WTC11 (cell line): Measurements from ENCODE around the gene PTPRCAP. TPM values are rescaled to one million over a fixed set of nuclear protein-coding genes. Genes with fewer than 3 reads are reported as not detected.
"Not testable (repeated sequence)": the region's sequence is repeated elsewhere in the genome, so short reads cannot be mapped to it uniquely, and the experiment has no call there.

Experiments used
- ATAC-seq: fragments of 200-7000 bp; cut with Tn5 transposase; 2 replicates; pipeline ENCODE4 v1.10.0; 2021; ENCODE audit warnings: mild to moderate bottlenecking, moderate library complexity
- CTCF ChIA-PET: fragments of 300-600 bp; sonication (Branson Sonifier 250); formaldehyde crosslinking; loops from one replicate; lab custom pipeline; 2021; ENCODE audit warnings: antibody characterized with exemption; lab: Charles Lee
- POLR2A ChIA-PET: fragments of 350-600 bp; sonication (Branson Sonifier 250); formaldehyde crosslinking; loops from one replicate; lab custom pipeline; 2021; ENCODE audit warnings: antibody characterized with exemption; lab: Charles Lee
- DNase-seq: peaks from one replicate; pipeline ENCODE4 v3.0.0; 2021; ENCODE audit warnings: low spot score
- H3K27ac Mint-ChIP-seq: 2 replicates; pipeline ENCODE4 v1.8.0; 2021; ENCODE audit warnings: mixed read lengths
- H3K27me3 Mint-ChIP-seq: 2 replicates; pipeline ENCODE4 v1.8.0; 2021; ENCODE audit warnings: low read depth, mild to moderate bottlenecking, moderate library complexity, mixed read lengths
- H3K36me3 Mint-ChIP-seq: 2 replicates; pipeline ENCODE4 v1.8.0; 2021; ENCODE audit warnings: mixed read lengths
- H3K4me1 Mint-ChIP-seq: 2 replicates; pipeline ENCODE4 v1.8.0; 2022; ENCODE audit warnings: mixed read lengths
- H3K4me3 Mint-ChIP-seq: 2 replicates; pipeline ENCODE4 v1.8.0; 2021; ENCODE audit warnings: mild to moderate bottlenecking, moderate library complexity, mixed read lengths
- H3K9me3 Mint-ChIP-seq: 2 replicates; pipeline ENCODE4 v1.8.0; 2021; ENCODE audit warnings: mixed read lengths
- ATF1 ChIP-seq: sonication (generic); formaldehyde crosslinking; IDR thresholded peaks from 2 replicates; pipeline ENCODE4 v1.8.1; 2023; ENCODE audit warnings: mild to moderate bottlenecking, moderate library complexity, missing genetic modification reagents
- GRHL2 ChIP-seq: fragments of 250-450 bp; sonication (Bioruptor Pico); IDR thresholded peaks from 2 replicates; pipeline ENCODE4 v1.8.0; 2022; ENCODE audit warnings: mild to moderate bottlenecking, moderate library complexity; ENCODE audit not compliant: insufficient replicate concordance, severe bottlenecking
- HMGXB4 ChIP-seq: sonication (generic); formaldehyde crosslinking; IDR thresholded peaks from 2 replicates; pipeline ENCODE4 v1.8.1; 2023; ENCODE audit warnings: mild to moderate bottlenecking, moderate library complexity, missing genetic modification reagents
- IRF2 ChIP-seq: sonication (generic); formaldehyde crosslinking; IDR thresholded peaks from 2 replicates; pipeline ENCODE4 v1.8.0; 2022; ENCODE audit warnings: low read depth, missing genetic modification reagents, borderline replicate concordance
- JAZF1 ChIP-seq: fragments of 250-450 bp; sonication (Bioruptor Pico); IDR thresholded peaks from 2 replicates; pipeline ENCODE4 v1.9.0; 2021; ENCODE audit warnings: moderate library complexity, mild to moderate bottlenecking, inconsistent platforms
- OVOL2 ChIP-seq: fragments of 250-450 bp; sonication (Bioruptor Pico); IDR thresholded peaks from 2 replicates; pipeline ENCODE4 v1.9.0; 2021; ENCODE audit warnings: mild to moderate bottlenecking, borderline replicate concordance
- PRDM15 ChIP-seq: sonication (generic); formaldehyde crosslinking; IDR thresholded peaks from 2 replicates; pipeline ENCODE4 v1.8.0; 2022; ENCODE audit warnings: missing genetic modification reagents
- PRRX2 ChIP-seq: fragments of 250-450 bp; sonication (Bioruptor Pico); IDR thresholded peaks from 2 replicates; pipeline ENCODE4 v1.8.0; 2021; ENCODE audit warnings: mild to moderate bottlenecking
- SMAD4 ChIP-seq: sonication (generic); formaldehyde crosslinking; IDR thresholded peaks from 2 replicates; pipeline ENCODE4 v1.8.0; 2022; ENCODE audit warnings: mild to moderate bottlenecking, missing genetic modification reagents
- USF2 ChIP-seq: sonication (generic); formaldehyde crosslinking; IDR thresholded peaks from 2 replicates; pipeline ENCODE4 v1.8.1; 2023; ENCODE audit warnings: mild to moderate bottlenecking, missing genetic modification reagents, moderate library complexity
- ZMAT4 ChIP-seq: fragments of 250-450 bp; sonication (Bioruptor Pico); IDR thresholded peaks from 2 replicates; pipeline ENCODE4 v1.9.0; 2021; ENCODE audit warnings: mild to moderate bottlenecking
- ZNF219 ChIP-seq: sonication (generic); formaldehyde crosslinking; IDR thresholded peaks from 2 replicates; pipeline ENCODE4 v1.8.0; 2023; ENCODE audit warnings: missing genetic modification reagents, mild to moderate bottlenecking, borderline replicate concordance
- ZNF232 ChIP-seq: sonication (generic); formaldehyde crosslinking; IDR thresholded peaks from 2 replicates; pipeline ENCODE4 v1.8.0; 2022; ENCODE audit warnings: mild to moderate bottlenecking, missing genetic modification reagents
- total RNA-seq: library from RNA; stranded (reverse); gene quantifications from 3 replicates; pipeline ENCODE4 v1.2.3, GENCODE V29; 2021

The PTPRCAP gene
- total RNA-seq, 1 experiment from 2014 or later, result 3.6 TPM

GRCh38 chr11:67466962-67467771, 29.7 kb upstream of the PTPRCAP start:
- CTCF ChIA-PET, result interaction anchor here (0.6 to 2.8 kb wide), 8 partner anchors 31 to 183 kb away, joined by 3 to 28 read pairs (median 5); partner anchors contain the start of genes PITPNM1 and PPP1CA
- DNase-seq, result no peak
- Mint-ChIP-seq H3K36me3 (no peaks in the 10 kb centered on the region), H3K9me3 (no peaks in the 10 kb centered on the region)
- TF ChIP-seq ZMAT4 (CRISPR knock-in tag) (0 out of 2 replicates have a peak, but pooled peaks have one; percentile 4), PRRX2 (CRISPR knock-in tag) (no peak)
- TF ChIP-seq, all 79 proteins: peak for 1
- Mint-ChIP-seq H3K27ac (no peak overlapping the region; the same call in 1 of the 2 replicates), H3K4me3 (peak overlapping the region; percentile 87), H3K27me3 (peaks cover 11% of the 10 kb centered on the region), H3K4me1 (peaks cover 23% of the 10 kb centered on the region)
- POLR2A ChIA-PET, result interaction anchor here (0.5 to 1.7 kb wide), 4 partner anchors 24 to 165 kb away, joined by 3 to 8 read pairs (median 4); partner anchors contain the start of genes CORO1B and PPP1CA
- no peak for ATAC-seq

- no peak overlapping the region for H3K27ac Mint-ChIP-seq
- no peak overlapping the region for H3K4me3 Mint-ChIP-seq
- DNase-seq, result no peak
- CTCF ChIA-PET, result no interaction called here
- no peaks in the 10 kb centered on the region for H3K36me3 Mint-ChIP-seq
- no peaks in the 10 kb centered on the region for H3K9me3 Mint-ChIP-seq
- H3K4me1 Mint-ChIP-seq, result peaks cover 23% of the 10 kb centered on the region
- POLR2A ChIA-PET, result no interaction called here
- ATAC-seq, result no peak
- H3K27me3 Mint-ChIP-seq, result peaks cover 3% of the 10 kb centered on the region; the same call in 1 of the 2 replicates
- TF ChIP-seq OVOL2 (CRISPR knock-in tag) (no peak), ATF1 (CRISPR knock-in tag) (no peak), USF2 (CRISPR knock-in tag) (no peak), PRDM15 (CRISPR knock-in tag) (no peak), SMAD4 (CRISPR knock-in tag) (no peak), JAZF1 (CRISPR knock-in tag) (no peak), GRHL2 (CRISPR knock-in tag) (no peak), IRF2 (CRISPR knock-in tag) (no peak)
Observed at GRCh38 chr11:67466367-67466766, 28.9 kb upstream of the PTPRCAP start.

- Mint-ChIP-seq H3K4me1 (peaks cover 23% of the 10 kb centered on the region), H3K27ac (peak overlapping the region; percentile 63), H3K4me3 (peak overlapping the region; percentile 79)
- ATAC-seq, H3K27me3 Mint-ChIP-seq, H3K9me3 Mint-ChIP-seq, DNase-seq, H3K36me3 Mint-ChIP-seq: not testable (repeated sequence)
- CTCF ChIA-PET, result interaction anchor here (1.0 kb wide), 2 partner anchors 64 to 114 kb away, joined by 3 to 4 read pairs; partner anchors contain the start of gene PPP1CA
- POLR2A ChIA-PET, result interaction anchor here (0.6 to 1.1 kb wide), 4 partner anchors 92 to 1164 kb away, joined by 3 to 4 read pairs (median 3); partner anchors contain the start of gene POLD4
Observed at GRCh38 chr11:67465530-67465929, 28.0 kb upstream of the PTPRCAP start.

- CTCF ChIA-PET, result interaction anchor here (1.0 kb wide), 2 partner anchors 64 to 114 kb away, joined by 3 to 4 read pairs; partner anchors contain the start of gene PPP1CA
- Mint-ChIP-seq H3K27ac (peak overlapping the region; percentile 63), H3K27me3 (0 out of 2 replicates have a peak, but pooled peaks cover 4% of the 10 kb centered on the region), H3K9me3 (no peaks in the 10 kb centered on the region)
- DNase-seq (no peak), ATAC-seq (no peak; the same call in 1 of the 2 replicates)
- TF ChIP-seq ZNF232 (0 out of 2 replicates have a peak, but pooled peaks have one; percentile 11), HMGXB4 (0 out of 2 replicates have a peak, but pooled peaks have one; percentile 3), ZNF219 (CRISPR knock-in tag) (no peak)
- TF ChIP-seq, all 79 proteins: peak for 2
- no peaks in the 10 kb centered on the region for H3K36me3 Mint-ChIP-seq
- peak overlapping the region; percentile 79 for H3K4me3 Mint-ChIP-seq
- H3K4me1 Mint-ChIP-seq, result peaks cover 23% of the 10 kb centered on the region
- POLR2A ChIA-PET, result interaction anchor here (0.6 to 1.1 kb wide), 4 partner anchors 91 to 1163 kb away, joined by 3 to 4 read pairs (median 3); partner anchors contain the start of gene POLD4
Observed at GRCh38 chr11:67465189-67465510, 27.7 kb upstream of the PTPRCAP start.
